Fibroblast of villous mesenchyme (primary cell): ENCODE measurements around the gene MMEL1. TPM values are rescaled to one million over a fixed set of nuclear protein-coding genes. Genes with fewer than 3 reads are reported as not detected.

Experiments
- DNase-seq: peaks from one replicate; pipeline ENCODE4 v3.0.0-alpha.2; 2010; ENCODE audit warnings: low read depth
- H3K4me3 ChIP-seq: 2 replicates; pipeline ENCODE4 v1.5.1; 2011; ENCODE audit warnings: low read depth, mild to moderate bottlenecking, low read length
- total RNA-seq: library from RNA; depleted of rRNA; stranded (reverse); fragments of >200 nt; gene quantifications from 2 replicates; pipeline ENCODE4 v1.2.3, GENCODE V29; 2012
- TF ChIP-seq, protein P1 (sequence below): IDR thresholded peaks from 2 replicates; pipeline ENCODE4 v1.5.1; 2012; ENCODE audit warnings: low read depth, mild to moderate bottlenecking, low read length; ENCODE audit not compliant: insufficient read depth

MMEL1 gene
- total RNA-seq, 1 donor: under 0.01 TPM

DNA sequence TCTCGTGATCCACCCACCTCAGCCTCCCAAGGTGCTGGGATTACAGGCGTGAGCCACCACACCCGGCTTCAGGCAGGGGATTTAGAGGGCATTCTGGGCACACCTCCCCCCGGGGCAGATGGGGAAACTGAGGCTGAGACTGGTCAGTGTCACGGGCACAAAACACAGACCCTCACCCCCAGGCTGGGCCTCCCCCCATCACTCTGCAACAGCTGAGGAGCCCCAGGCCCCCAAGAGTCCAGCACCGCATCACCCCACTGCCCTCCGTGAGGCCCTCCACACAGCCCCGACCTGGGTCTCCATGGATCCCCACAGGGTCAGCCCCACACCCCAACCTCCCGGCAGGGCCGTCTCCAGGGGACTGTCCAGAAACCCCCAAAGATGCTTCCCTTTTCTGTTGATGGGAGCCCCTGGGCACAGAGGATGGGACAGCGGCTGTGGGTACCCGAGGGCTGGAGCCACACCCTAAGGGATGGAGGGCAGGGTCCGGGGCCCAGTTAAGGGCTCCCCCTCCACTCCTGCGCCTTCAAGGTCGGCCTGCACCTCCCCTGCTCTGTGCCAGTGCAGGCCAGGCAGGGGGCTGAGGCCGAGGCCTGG is 65.6 kb downstream of the MMEL1 start:
- no peak for DNase-seq
- TF ChIP-seq, protein P1, sequence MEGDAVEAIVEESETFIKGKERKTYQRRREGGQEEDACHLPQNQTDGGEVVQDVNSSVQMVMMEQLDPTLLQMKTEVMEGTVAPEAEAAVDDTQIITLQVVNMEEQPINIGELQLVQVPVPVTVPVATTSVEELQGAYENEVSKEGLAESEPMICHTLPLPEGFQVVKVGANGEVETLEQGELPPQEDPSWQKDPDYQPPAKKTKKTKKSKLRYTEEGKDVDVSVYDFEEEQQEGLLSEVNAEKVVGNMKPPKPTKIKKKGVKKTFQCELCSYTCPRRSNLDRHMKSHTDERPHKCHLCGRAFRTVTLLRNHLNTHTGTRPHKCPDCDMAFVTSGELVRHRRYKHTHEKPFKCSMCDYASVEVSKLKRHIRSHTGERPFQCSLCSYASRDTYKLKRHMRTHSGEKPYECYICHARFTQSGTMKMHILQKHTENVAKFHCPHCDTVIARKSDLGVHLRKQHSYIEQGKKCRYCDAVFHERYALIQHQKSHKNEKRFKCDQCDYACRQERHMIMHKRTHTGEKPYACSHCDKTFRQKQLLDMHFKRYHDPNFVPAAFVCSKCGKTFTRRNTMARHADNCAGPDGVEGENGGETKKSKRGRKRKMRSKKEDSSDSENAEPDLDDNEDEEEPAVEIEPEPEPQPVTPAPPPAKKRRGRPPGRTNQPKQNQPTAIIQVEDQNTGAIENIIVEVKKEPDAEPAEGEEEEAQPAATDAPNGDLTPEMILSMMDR: no peak
- H3K4me3 ChIP-seq: no peak overlapping the region

DNA sequence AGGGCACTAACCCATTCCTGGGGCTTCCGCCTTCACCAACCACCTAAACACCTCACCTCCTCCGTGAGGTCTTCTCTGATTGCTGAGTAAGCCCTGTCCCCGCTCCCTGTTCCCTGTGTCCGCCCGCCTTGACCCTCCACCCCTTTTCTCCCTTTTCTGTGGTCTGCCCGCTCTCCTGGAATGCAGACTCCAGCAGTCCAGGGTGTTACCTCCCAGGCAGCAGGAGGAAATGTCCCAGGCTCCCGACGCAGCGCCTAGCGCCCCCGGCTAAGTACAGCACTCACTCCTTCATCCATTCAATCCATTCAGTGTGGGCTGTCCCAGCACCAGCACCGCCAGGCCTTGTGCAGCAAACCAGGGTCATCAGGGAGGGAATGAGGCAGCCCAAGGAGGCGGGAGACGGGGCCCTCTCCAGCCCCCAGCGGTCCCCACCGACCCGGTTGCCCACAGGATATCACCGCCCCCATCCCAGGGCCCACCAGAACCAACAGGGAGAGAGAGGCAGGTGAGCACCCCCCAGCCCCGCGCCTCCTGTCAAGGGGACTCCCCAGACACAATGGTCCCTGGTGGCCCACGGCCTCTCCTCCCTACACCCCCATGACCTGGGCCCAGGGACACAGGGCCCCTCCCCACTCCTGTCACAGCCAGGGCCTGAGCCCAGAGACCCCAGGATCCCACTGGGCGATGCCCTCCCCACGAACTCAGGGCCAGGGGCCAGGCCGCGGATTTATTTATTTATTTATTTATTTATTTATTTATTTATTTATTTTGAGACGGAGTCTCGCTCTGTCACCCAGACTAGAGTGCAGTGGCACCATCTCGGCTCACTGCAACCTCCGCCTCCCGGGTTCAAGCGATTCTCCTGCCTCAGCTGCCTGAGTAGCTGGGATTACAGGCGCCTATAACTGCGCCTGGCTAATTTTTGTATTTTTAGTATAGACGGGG is 66.4 kb downstream of the MMEL1 start:
- TF ChIP-seq, protein P1: no peak
- DNase-seq: no peak
- no peak overlapping the region for H3K4me3 ChIP-seq

DNA sequence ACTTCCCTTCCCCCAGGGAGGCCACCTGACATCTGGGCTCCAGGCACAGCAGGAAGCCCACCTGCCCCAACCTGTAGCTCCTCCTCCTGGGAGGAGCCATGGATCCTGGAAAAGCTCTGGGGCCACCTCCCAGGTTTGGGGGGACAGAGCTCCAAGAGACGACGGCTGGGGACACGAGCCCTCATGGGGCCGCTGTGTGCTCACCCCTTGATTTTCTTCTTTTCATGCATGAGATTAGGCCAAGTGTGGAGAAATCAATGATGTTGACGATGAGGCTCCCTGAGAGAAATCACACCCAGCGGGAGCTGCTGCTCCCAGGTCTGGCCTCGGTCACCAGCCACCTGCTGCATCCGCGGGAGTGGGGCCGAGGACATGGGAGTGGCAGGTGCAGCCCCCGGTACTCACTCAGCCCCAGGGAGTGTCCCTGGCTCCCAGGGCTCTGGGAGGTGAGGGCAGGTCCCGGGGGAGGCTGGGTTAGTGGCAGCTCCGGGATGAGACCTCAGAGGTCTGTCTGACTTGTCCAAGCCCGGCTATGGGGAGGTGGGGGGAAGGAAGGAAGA is 67.9 kb downstream of the MMEL1 start:
- TF ChIP-seq, protein P1: no peak
- no peak overlapping the region for H3K4me3 ChIP-seq
- DNase-seq: no peak

DNA sequence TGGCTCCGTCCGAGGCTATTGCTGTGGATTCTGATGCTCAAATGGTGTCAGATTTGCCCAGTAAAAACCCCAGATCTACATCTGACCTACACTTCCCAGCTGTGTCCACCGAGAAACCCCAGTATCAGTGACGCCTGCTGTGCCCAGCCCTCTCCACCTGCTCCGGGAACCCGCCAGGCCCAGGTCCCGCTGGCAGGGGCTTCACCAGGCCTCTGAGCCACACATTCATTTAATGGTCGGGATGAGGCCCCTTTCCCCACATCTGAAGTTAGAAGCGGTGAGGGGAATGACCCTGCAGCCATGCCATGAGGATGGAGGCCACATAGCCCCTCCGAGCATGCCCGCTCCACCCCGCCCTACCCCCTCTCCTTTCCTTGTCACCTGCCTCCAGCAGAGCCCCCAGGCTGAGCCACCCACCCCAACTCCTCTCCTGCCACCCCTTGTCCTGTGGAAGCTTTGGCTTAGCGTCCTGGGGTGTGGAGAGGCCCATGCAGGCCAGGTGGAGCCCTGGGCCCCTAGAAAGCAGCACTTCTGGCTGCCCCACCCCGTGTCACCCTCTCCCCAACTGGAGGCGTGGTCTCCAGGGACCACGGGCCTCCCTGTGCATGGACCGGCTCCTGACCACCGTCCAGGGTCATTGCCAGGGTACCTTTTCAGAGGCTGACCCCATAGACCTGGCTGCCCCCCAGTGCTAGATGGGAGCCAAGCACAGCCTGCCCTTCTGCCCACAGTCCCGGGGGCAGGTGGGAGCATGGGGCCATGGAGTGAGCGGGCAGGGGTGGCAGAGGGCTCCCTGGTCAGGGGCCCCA is 68.6 kb downstream of the MMEL1 start:
- H3K4me3 ChIP-seq: no peak overlapping the region
- TF ChIP-seq, protein P1: no peak
- no peak for DNase-seq

DNA sequence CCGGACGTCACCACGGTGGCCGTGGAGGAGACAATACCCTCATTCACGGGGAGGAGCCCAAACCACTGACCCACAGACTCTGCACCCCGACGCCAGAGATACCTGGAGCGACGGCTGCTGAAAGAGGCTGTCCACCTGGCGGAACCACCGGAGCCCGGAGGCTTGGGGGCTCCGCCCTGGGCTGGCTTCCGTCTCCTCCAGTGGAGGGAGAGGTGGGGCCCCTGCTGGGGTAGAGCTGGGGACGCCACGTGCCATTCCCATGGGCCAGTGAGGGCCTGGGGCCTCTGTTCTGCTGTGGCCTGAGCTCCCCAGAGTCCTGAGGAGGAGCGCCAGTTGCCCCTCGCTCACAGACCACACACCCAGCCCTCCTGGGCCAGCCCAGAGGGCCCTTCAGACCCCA is 69.6 kb downstream of the MMEL1 start:
- no peak overlapping the region for H3K4me3 ChIP-seq
- TF ChIP-seq, protein P1: no peak
- no peak for DNase-seq
